Activated gamma-delta T cell treated with Interleukin-2 at 50 U/mL for 16 hours (primary cell): ENCODE results near the gene ATL3.
"Not testable (repeated sequence)": the region's sequence is repeated elsewhere in the genome, so short reads cannot be mapped to it uniquely, and the experiment has no call there.

Experiments used
- DNase-seq: peaks from one replicate; pipeline ENCODE4 v3.0.0-alpha.2; 2020

ATL3 gene

GRCh38 chr11:63586451-63587166, 84.6 kb downstream of the ATL3 start:
- no peak for DNase-seq

DNA sequence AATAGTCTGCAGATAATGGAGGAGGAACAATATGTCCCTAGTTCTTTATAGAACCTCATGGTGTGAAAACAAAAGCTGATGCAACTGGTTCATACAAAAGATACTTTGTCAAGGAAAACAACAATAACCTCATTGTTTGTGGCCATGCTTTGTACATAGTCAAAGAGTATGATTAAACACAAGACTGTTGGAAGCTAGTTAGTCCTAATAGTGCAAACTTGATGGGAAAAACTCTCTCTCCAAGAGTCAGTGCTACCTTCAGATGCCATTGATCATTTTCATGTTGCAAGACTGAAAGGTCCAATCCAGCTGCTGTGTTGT, 87.9 kb downstream of the ATL3 start:
- DNase-seq: no peak

- not testable (repeated sequence) for DNase-seq
Observed at GRCh38 chr11:63581224-63581623, 90.0 kb downstream of the ATL3 start.

- not testable (repeated sequence) for DNase-seq
Observed at GRCh38 chr11:63578882-63579281, 92.3 kb downstream of the ATL3 start.

DNA sequence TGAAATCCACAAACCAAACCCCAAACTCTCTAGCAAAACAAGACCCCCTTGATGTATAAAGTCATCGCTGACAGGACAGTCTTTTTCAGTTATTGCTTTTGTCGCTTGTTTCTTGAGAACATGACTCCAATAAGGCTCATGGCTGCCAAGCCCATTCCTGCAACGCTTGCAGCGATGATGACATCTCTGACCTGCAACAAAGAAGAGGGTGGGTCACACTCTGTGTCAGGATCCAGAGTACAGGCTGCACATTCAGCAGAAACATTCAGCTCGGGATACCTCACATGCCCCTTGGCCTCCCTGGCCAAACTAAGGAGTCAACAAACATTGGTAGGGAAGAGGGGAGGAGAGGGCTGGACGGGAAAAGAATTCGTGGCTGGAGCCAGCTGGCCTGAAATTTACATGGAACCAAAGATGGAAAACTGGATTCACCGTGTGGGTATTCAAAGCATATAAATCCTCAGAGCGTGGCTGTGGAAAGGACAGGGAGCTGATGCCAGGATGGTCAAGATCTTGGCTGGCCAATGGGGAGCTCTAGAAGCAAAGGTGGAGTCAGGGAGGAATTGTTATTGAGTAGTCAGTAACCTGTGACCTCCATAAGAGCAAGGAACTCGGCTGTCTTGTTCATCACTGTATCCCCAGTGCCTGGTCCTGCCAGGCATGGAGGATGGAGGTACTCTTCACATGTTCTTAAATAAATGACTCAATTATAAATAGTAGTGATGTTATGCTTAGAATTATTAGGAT, 96.1 kb downstream of the ATL3 start:
- DNase-seq: no peak
